B cell (primary cell): ENCODE data around the gene MED9.

ENCODE experiments used
- CTCF ChIP-seq: fragments of 200-600 bp; IDR thresholded peaks from one replicate; pipeline ENCODE4 v1.8.0; 2022; ENCODE audit warnings: antibody characterized with exemption, mild to moderate bottlenecking
- EZH2 ChIP-seq: IDR thresholded peaks from 2 replicates; pipeline ENCODE4 v1.6.1; 2012; ENCODE audit warnings: borderline replicate concordance, low read depth, mild to moderate bottlenecking, moderate library complexity, low read length; ENCODE audit not compliant: insufficient read depth, poor library complexity, severe bottlenecking

- TF ChIP-seq CTCF (no peak), EZH2 (no peak)
Observed at GRCh38 chr17:17443173-17443572, 33.6 kb upstream of the MED9 start.
